Kasumi-1 (cell line): ENCODE measurements around the gene RAP2C.
"Not testable (repeated sequence)": the region's sequence is repeated elsewhere in the genome, so short reads cannot be mapped to it uniquely, and the experiment has no call there.

Experiments used
- DNase-seq, 2 experiments: peaks; one replicate each; lab custom pipeline; 2025; lab: John Stamatoyannopoulos, UW

RAP2C gene

GRCh38 chrX:132199941-132200340 is 19.3 kb downstream of the RAP2C start:
- no peak for DNase-seq

- DNase-seq = no peak
These were observed 25.2 kb downstream of the RAP2C start for GRCh38 chrX:132193872-132194574.

- DNase-seq = no peak
These were observed 27.3 kb downstream of the RAP2C start for GRCh38 chrX:132191938-132192337.

GRCh38 chrX:132188175-132188574 is 31.1 kb downstream of the RAP2C start:
- no peak for DNase-seq

- DNase-seq = no peak
These were observed 31.8 kb downstream of the RAP2C start for GRCh38 chrX:132187451-132187850.

- no peak for DNase-seq
These were observed 34.4 kb downstream of the RAP2C start for GRCh38 chrX:132184871-132185270.

GRCh38 chrX:132181364-132181763 is 37.9 kb downstream of the RAP2C start:
- DNase-seq = peak in 1 of 2 experiments; percentile 12

- DNase-seq = no peak
These were observed 38.3 kb downstream of the RAP2C start for GRCh38 chrX:132180929-132181328.

GRCh38 chrX:132173647-132174046 is 45.6 kb downstream of the RAP2C start:
- peak; percentile 16 to 32 for DNase-seq

- no peak for DNase-seq
These were observed 47.4 kb downstream of the RAP2C start for GRCh38 chrX:132171881-132172280.

GRCh38 chrX:132171478-132171877 is 47.8 kb downstream of the RAP2C start:
- no peak for DNase-seq

GRCh38 chrX:132169554-132169953 is 49.7 kb downstream of the RAP2C start:
- DNase-seq = no peak

- DNase-seq = no peak
These were observed 53.6 kb downstream of the RAP2C start for GRCh38 chrX:132165651-132166050.

GRCh38 chrX:132165005-132165404 is 54.2 kb downstream of the RAP2C start:
- DNase-seq = no peak

- not testable (repeated sequence) for DNase-seq
These were observed 56.2 kb downstream of the RAP2C start for GRCh38 chrX:132163094-132163493.

- DNase-seq = no peak
These were observed 66.1 kb downstream of the RAP2C start for GRCh38 chrX:132153166-132153565.
